Measurements from ENCODE around the gene PTH1R. TPM values are rescaled to one million over a fixed set of nuclear protein-coding genes. Genes with fewer than 3 reads are reported as not detected.

PTH1R gene
- total and polyA plus RNA-seq, 2 donors (not counting 1 experiment from before 2014, with no cell fraction given) = 0.67 to 4.3 TPM

DNA sequence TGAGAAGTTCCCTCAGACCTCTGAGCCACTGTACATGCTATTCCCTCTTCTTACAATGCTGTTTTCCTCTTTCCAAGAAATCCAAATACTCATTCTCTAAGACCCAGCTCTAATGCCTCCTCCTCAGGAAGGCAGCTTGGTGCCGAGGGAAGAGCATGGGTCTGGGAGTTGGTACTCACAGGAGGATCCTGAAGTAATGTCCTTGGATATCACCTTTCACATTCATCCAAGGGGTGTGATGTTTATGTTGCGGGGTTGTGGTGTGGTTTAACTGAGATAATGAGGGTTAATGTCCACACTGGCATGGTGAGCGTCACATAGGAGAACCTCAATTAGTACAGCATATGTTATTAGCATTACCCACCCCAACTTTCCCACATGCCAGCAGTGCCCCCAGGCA lies 46.2 kb upstream of the PTH1R start:
- no peak for DNase-seq (ENCODE audit: low read depth in 2 of 2)
- no peaks in the 10 kb centered on the region for H3K79me2 ChIP-seq (ENCODE audit: control insufficient read depth, insufficient read depth, low read length)
- H3K27me3 ChIP-seq (ENCODE audit: control insufficient read depth, insufficient read depth, low read length) = peaks cover 3% of the 10 kb centered on the region
- no peaks in the 10 kb centered on the region for H3K4me1 ChIP-seq (ENCODE audit: control insufficient read depth, extremely low read depth, insufficient read depth, low read length)
- no peak overlapping the region for H3K27ac ChIP-seq (ENCODE audit: insufficient read depth, low read length)
- no peaks in the 10 kb centered on the region for H3K36me3 ChIP-seq (ENCODE audit: control insufficient read depth, insufficient read depth, low read length)
- no peak overlapping the region for H2AFZ ChIP-seq (ENCODE audit: low read length)
- TF ChIP-seq, protein P1, sequence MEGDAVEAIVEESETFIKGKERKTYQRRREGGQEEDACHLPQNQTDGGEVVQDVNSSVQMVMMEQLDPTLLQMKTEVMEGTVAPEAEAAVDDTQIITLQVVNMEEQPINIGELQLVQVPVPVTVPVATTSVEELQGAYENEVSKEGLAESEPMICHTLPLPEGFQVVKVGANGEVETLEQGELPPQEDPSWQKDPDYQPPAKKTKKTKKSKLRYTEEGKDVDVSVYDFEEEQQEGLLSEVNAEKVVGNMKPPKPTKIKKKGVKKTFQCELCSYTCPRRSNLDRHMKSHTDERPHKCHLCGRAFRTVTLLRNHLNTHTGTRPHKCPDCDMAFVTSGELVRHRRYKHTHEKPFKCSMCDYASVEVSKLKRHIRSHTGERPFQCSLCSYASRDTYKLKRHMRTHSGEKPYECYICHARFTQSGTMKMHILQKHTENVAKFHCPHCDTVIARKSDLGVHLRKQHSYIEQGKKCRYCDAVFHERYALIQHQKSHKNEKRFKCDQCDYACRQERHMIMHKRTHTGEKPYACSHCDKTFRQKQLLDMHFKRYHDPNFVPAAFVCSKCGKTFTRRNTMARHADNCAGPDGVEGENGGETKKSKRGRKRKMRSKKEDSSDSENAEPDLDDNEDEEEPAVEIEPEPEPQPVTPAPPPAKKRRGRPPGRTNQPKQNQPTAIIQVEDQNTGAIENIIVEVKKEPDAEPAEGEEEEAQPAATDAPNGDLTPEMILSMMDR (conservative IDR thresholded peaks at IDR 0.05 in 1 of 2, IDR thresholded peaks at IDR 0.05 in 1 of 2; ENCODE audit: low read depth in 1 of 2, low read length in 2 of 2) = no peak
- no peak for TF ChIP-seq EZH2 (IDR thresholded peaks at IDR 0.05; ENCODE audit: low read length, missing control alignments)
- H3K9ac ChIP-seq (ENCODE audit: insufficient read depth, low read length) = no peak overlapping the region
- no peaks in the 10 kb centered on the region for H3K9me3 ChIP-seq (ENCODE audit: control insufficient read depth, insufficient read depth, low read depth, low read length)
- H3K4me2 ChIP-seq (ENCODE audit: extremely low read depth, insufficient read depth, low read length) = no peak overlapping the region
- no peak overlapping the region for H3K4me3 ChIP-seq (replicated peaks in 1 of 4; ENCODE audit: control extremely low read depth in 1 of 4, insufficient read depth in 1 of 4, low read depth in 3 of 4, low read length in 4 of 4)
- H4K20me1 ChIP-seq (ENCODE audit: control insufficient read depth, extremely low read depth, insufficient read depth, low read length) = no peaks in the 10 kb centered on the region

DNA sequence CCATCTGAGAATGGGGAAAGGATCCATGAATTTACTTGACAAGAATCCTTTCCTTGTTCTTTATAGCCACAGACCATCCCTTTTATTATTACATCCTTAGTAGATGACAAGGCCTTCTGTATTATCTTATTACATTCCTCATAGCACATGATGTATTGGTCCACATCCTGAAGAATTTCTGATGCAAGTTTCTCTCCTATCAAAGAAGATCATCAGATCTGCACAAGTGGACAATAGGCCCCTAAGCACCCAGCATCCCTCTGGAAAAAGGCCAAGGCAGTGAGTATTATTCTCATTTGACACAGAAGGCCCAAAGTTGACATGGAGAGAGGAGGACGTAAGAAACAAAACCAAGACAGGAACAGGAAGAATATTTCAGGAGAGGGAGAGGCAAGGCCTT lies 45.7 kb upstream of the PTH1R start:
- DNase-seq (ENCODE audit: low read depth in 2 of 2) = no peak
- H3K79me2 ChIP-seq (ENCODE audit: control insufficient read depth, insufficient read depth, low read length) = no peaks in the 10 kb centered on the region
- no peak overlapping the region for H3K4me3 ChIP-seq (replicated peaks in 1 of 4; ENCODE audit: control extremely low read depth in 1 of 4, insufficient read depth in 1 of 4, low read depth in 3 of 4, low read length in 4 of 4)
- no peaks in the 10 kb centered on the region for H4K20me1 ChIP-seq (ENCODE audit: control insufficient read depth, extremely low read depth, insufficient read depth, low read length)
- no peak for TF ChIP-seq EZH2 (IDR thresholded peaks at IDR 0.05; ENCODE audit: low read length, missing control alignments)
- TF ChIP-seq, protein P1 (conservative IDR thresholded peaks at IDR 0.05 in 1 of 2, IDR thresholded peaks at IDR 0.05 in 1 of 2; ENCODE audit: low read depth in 1 of 2, low read length in 2 of 2) = no peak
- H3K4me1 ChIP-seq (ENCODE audit: control insufficient read depth, extremely low read depth, insufficient read depth, low read length) = no peaks in the 10 kb centered on the region
- H3K9ac ChIP-seq (ENCODE audit: insufficient read depth, low read length) = no peak overlapping the region
- H3K4me2 ChIP-seq (ENCODE audit: extremely low read depth, insufficient read depth, low read length) = no peak overlapping the region
- no peaks in the 10 kb centered on the region for H3K36me3 ChIP-seq (ENCODE audit: control insufficient read depth, insufficient read depth, low read length)
- no peak overlapping the region for H3K27ac ChIP-seq (ENCODE audit: insufficient read depth, low read length)
- H3K27me3 ChIP-seq (ENCODE audit: control insufficient read depth, insufficient read depth, low read length) = peaks cover 3% of the 10 kb centered on the region
- no peak overlapping the region for H2AFZ ChIP-seq (ENCODE audit: low read length)
- no peaks in the 10 kb centered on the region for H3K9me3 ChIP-seq (ENCODE audit: control insufficient read depth, insufficient read depth, low read depth, low read length)

DNA sequence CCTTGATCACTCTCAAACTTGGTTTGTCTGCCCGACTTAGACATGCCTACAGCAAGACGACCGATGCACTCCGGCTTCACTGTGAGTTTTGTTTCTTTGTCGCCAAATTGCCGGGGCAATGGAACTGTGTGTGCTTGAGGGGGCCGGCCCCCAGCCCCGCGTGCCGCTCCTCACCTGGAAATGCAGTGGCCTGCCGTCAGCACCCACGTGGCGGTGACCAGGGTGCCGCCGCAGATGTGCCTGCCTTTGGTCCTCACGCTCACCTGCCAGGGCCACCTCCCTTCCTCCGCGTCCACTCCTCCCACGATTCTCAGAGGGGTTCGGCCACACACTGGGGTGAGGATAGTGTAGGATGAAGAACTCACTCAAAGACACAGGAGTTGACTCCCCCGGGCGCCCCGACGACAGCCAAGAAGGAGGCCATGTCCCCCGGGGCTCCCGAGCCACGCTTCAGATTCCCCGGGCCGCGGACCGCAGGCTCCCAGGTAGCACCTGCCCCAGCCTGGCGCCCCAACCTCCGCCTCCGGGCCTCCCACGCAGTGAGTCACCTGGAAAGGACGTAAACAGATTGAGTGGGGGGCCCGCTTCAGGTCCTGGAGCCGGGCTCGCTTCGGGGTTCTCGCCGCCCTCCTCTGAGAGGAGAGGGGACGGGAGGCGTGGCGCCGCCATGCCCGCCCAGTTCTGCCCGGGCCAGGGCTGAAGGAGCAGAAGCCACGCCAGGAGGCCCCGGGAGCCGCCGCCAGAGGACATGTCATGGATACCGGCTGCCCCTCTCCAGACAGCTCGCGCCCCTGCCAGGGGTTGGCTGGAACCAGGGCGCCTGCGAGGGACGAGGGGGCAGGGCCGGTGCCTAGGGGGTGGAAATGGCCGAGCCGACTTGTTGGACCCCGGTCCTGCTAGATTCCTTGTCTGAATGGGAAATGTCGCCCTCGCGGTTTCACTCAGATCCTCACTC lies 43.9 kb upstream of the PTH1R start:
- no peak overlapping the region for H2AFZ ChIP-seq (ENCODE audit: low read length)
- no peaks in the 10 kb centered on the region for H3K9me3 ChIP-seq (ENCODE audit: control insufficient read depth, insufficient read depth, low read depth, low read length)
- H4K20me1 ChIP-seq (ENCODE audit: control insufficient read depth, extremely low read depth, insufficient read depth, low read length) = no peaks in the 10 kb centered on the region
- no peaks in the 10 kb centered on the region for H3K36me3 ChIP-seq (ENCODE audit: control insufficient read depth, insufficient read depth, low read length)
- H3K27me3 ChIP-seq (ENCODE audit: control insufficient read depth, insufficient read depth, low read length) = peaks cover 3% of the 10 kb centered on the region
- no peak overlapping the region for H3K9ac ChIP-seq (ENCODE audit: insufficient read depth, low read length)
- H3K27ac ChIP-seq (ENCODE audit: insufficient read depth, low read length) = no peak overlapping the region
- DNase-seq (ENCODE audit: low read depth in 2 of 2) = no peak
- TF ChIP-seq, protein P1 (conservative IDR thresholded peaks at IDR 0.05 in 1 of 2, IDR thresholded peaks at IDR 0.05 in 1 of 2; ENCODE audit: low read depth in 1 of 2, low read length in 2 of 2) = no peak
- no peak for TF ChIP-seq EZH2 (IDR thresholded peaks at IDR 0.05; ENCODE audit: low read length, missing control alignments)
- no peak overlapping the region for H3K4me3 ChIP-seq (replicated peaks in 1 of 4; ENCODE audit: control extremely low read depth in 1 of 4, insufficient read depth in 1 of 4, low read depth in 3 of 4, low read length in 4 of 4)
- no peaks in the 10 kb centered on the region for H3K4me1 ChIP-seq (ENCODE audit: control insufficient read depth, extremely low read depth, insufficient read depth, low read length)
- no peaks in the 10 kb centered on the region for H3K79me2 ChIP-seq (ENCODE audit: control insufficient read depth, insufficient read depth, low read length)
- H3K4me2 ChIP-seq (ENCODE audit: extremely low read depth, insufficient read depth, low read length) = no peak overlapping the region
